AG04450 (cell line): ENCODE results near the gene LNPEP. TPM values are rescaled to one million over a fixed set of nuclear protein-coding genes. Genes with fewer than 3 reads are reported as not detected.

Source experiments
- CTCF ChIA-PET: fragments of 300-600, 350-600 bp; formaldehyde crosslinking; extraction: SDS; loops from one replicate; lab custom pipeline; 2022; ENCODE audit warnings: antibody characterized with exemption, inconsistent platforms; lab: Charles Lee
- POLR2A ChIA-PET: fragments of 350-600 bp; formaldehyde crosslinking; extraction: SDS; loops from one replicate; lab custom pipeline; 2021; ENCODE audit warnings: antibody characterized with exemption, inconsistent platforms; lab: Yijun Ruan, JAX
- DNase-seq: peaks from one replicate; pipeline ENCODE4 v3.0.0-alpha.2; 2011; ENCODE audit warnings: low read depth, low spot score
- H3K27ac ChIP-seq: one replicate; pipeline ENCODE4 v1.5.1; 2012; ENCODE audit warnings: low read depth, low read length, control low read depth
- H3K27me3 ChIP-seq: one replicate; pipeline ENCODE4 v1.6.0; 2012; ENCODE audit warnings: low read length; ENCODE audit not compliant: control insufficient read depth, insufficient read depth
- H3K4me3 ChIP-seq: 2 replicates; pipeline ENCODE4 v1.5.1; 2011; ENCODE audit warnings: mild to moderate bottlenecking, low read depth, low read length, control low read depth
- H3K9me3 ChIP-seq: 2 replicates; pipeline ENCODE4 v1.5.1; 2012; ENCODE audit warnings: low read length; ENCODE audit not compliant: control insufficient read depth, insufficient read depth
- polyA plus RNA-seq: library from polyadenylated mRNA; depleted of rRNA; stranded (reverse); fragments of >200 nt; gene quantifications from 2 replicates; pipeline ENCODE4 v1.2.3, GENCODE V29; 2011
- TF ChIP-seq, protein P1 (sequence below): IDR thresholded peaks from 2 replicates; pipeline ENCODE4 v1.5.1; 2011; ENCODE audit warnings: low read depth, low read length, control low read depth, inconsistent platforms

LNPEP gene
- polyA plus RNA-seq, 1 experiment, result 13.4 TPM

DNA sequence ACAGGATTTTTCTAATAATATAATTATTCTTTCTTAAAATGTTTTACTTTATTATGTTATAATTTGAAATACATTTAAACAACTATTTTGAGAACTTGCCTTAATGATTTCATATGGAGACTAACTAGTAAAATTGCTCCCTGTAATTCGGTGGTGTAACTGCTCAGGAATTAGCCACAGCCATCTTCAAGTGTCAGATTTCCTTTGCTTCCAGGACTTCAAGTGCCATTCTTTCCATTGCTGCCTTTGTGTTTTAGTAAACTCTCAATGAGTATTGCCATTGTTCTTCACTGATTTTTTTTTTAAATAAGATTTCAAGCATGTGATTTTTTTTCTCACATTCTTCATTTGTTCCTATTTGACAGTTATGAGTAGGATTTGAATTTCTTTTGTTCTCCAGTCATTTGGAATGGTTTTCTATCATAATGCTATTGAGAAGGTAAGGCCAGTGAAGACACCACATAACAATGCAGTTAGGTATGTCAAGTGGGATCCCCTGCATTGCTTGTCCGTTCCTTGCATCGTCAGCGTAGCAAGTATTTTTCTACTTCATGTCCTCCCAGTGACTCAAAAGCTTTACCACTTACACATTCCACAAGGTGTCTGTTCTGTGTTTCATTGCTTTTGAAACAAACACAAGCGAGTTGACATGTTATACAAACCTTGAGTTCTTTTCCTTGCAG, 83.7 kb downstream of the LNPEP start:
- ChIA-PET POLR2A (interaction anchor here (0.6 kb wide), 1 partner anchor 173 kb away, joined by 5 read pairs; no protein-coding TSS in a partner anchor), CTCF (no interaction called here)
- Histone ChIP-seq H3K27me3 (no peaks in the 10 kb centered on the region), H3K27ac (no peak overlapping the region), H3K9me3 (no peaks in the 10 kb centered on the region), H3K4me3 (no peak overlapping the region)
- no peak for DNase-seq
- TF ChIP-seq, protein P1, sequence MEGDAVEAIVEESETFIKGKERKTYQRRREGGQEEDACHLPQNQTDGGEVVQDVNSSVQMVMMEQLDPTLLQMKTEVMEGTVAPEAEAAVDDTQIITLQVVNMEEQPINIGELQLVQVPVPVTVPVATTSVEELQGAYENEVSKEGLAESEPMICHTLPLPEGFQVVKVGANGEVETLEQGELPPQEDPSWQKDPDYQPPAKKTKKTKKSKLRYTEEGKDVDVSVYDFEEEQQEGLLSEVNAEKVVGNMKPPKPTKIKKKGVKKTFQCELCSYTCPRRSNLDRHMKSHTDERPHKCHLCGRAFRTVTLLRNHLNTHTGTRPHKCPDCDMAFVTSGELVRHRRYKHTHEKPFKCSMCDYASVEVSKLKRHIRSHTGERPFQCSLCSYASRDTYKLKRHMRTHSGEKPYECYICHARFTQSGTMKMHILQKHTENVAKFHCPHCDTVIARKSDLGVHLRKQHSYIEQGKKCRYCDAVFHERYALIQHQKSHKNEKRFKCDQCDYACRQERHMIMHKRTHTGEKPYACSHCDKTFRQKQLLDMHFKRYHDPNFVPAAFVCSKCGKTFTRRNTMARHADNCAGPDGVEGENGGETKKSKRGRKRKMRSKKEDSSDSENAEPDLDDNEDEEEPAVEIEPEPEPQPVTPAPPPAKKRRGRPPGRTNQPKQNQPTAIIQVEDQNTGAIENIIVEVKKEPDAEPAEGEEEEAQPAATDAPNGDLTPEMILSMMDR, result no peak

DNA sequence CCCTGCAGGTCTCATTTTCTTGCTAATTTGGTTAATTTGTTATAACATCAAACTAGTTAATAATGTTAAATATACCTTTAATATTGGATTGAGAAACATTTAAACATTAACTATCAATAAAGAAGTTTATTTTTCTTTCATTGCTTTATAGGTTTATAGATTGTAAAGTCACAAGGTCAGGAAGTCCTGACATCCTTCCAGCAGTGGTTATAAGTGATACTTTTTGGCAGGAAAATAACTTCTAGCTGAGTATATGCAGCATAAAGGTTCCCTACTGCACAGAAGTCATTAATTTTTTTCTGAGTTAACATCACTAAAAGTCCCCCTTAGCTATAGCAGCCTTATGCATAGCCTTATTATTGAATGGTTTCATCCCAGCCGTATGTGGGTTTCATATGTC, 85.5 kb downstream of the LNPEP start:
- no peak for DNase-seq
- POLR2A ChIA-PET, result no interaction called here
- TF ChIP-seq, protein P1, result no peak
- CTCF ChIA-PET, result no interaction called here
- no peak overlapping the region for H3K27ac ChIP-seq
- H3K9me3 ChIP-seq, result no peaks in the 10 kb centered on the region
- no peaks in the 10 kb centered on the region for H3K27me3 ChIP-seq
- H3K4me3 ChIP-seq, result no peak overlapping the region

DNA sequence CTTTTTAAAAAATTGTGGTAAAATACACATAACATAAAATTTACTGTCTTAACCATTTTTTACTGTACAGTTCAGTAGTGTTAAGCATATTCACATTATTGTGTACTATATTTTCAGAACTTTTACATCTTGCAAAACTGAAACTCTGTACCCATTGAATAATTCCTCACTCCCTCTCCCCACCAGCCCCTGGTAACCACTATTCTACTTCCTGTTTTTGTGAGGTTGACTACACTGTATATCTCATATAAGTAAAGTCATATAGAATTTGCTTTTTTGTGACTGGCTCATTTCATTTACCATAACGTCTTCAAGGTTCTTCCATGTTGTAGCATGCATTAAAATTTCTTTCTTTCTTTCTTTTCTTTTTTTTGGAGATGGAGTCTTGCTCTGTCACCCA, 87.0 kb downstream of the LNPEP start:
- ChIA-PET POLR2A (no interaction called here), CTCF (no interaction called here)
- no peak for DNase-seq
- Histone ChIP-seq H3K27me3 (no peaks in the 10 kb centered on the region), H3K27ac (no peak overlapping the region), H3K9me3 (no peaks in the 10 kb centered on the region), H3K4me3 (no peak overlapping the region)
- TF ChIP-seq, protein P1, result no peak

DNA sequence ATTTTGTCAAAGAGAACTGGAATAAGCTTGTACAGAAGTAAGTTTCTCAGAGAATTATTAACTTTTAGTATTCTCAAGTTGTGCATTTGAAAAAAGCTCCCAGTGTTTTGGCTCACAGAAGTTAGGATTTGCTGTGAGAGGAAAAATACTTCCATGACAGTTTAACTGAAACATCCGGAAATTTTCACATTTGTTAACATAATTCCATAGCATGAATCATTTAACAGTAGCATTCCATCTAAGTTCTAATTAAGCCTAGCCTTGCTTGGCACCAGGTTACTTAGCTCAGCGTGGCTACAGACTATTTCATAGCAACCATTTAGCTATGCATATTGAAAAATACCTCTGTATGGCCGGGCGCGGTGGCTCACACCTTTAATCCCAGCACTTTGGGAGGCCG, 90.8 kb downstream of the LNPEP start:
- TF ChIP-seq, protein P1, result no peak
- Histone ChIP-seq H3K27ac (no peak overlapping the region), H3K4me3 (no peak overlapping the region), H3K9me3 (no peaks in the 10 kb centered on the region), H3K27me3 (no peaks in the 10 kb centered on the region)
- no peak for DNase-seq
- CTCF ChIA-PET, result interaction anchor here (2.1 kb wide), 1 partner anchor 158 kb away, joined by 5 read pairs; no protein-coding TSS in a partner anchor
- POLR2A ChIA-PET, result no interaction called here

DNA sequence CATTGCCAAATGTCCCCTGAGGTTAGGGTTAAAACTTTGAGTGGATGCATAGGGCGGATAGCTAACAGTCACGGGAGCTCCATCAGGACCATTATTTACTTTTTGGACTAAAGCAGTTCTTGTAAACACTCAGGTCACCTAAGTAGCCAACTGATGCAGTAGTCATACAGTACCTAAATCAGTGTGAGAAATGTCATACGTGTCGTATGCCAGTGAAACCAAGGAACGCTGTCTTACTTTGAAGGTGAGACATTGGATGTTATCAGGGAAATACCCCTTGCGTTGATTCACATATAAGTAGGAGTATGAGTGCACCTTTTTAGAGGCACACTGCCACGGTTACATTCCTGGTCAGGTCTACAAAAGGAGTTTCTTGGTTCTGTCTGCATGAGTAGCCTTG, 101.9 kb downstream of the LNPEP start:
- ChIA-PET POLR2A (no interaction called here), CTCF (no interaction called here)
- Histone ChIP-seq H3K27me3 (no peaks in the 10 kb centered on the region), H3K4me3 (no peak overlapping the region), H3K27ac (no peak overlapping the region), H3K9me3 (no peaks in the 10 kb centered on the region)
- TF ChIP-seq, protein P1, result no peak
- no peak for DNase-seq
